IPS DF 6.9 (cell line): ENCODE data around the gene ANKRD66.
A peak's percentile ranks its signal among the peaks of the same experiment; 100 is the strongest.
"Not testable (repeated sequence)": the region's sequence is repeated elsewhere in the genome, so short reads cannot be mapped to it uniquely, and the experiment has no call there.

Source experiments
- DNase-seq: peaks from one replicate; pipeline ENCODE4 v3.0.0-alpha.2; 2013; ENCODE audit warnings: low read depth, low spot score
- H3K27ac ChIP-seq: one replicate; pipeline ENCODE4 v1.5.1; 2013; ENCODE audit warnings: low read length, control low read depth
- H3K27me3 ChIP-seq: 2 replicates; pipeline ENCODE4 v1.6.1; 2013; ENCODE audit warnings: mild to moderate bottlenecking, low read length; ENCODE audit not compliant: control insufficient read depth, insufficient read depth
- H3K36me3 ChIP-seq: 2 replicates; pipeline ENCODE4 v1.6.1; 2013; ENCODE audit warnings: low read length; ENCODE audit not compliant: control insufficient read depth, insufficient read depth
- H3K4me1 ChIP-seq: 2 replicates; pipeline ENCODE4 v1.6.1; 2013; ENCODE audit warnings: low read length; ENCODE audit not compliant: control insufficient read depth, insufficient read depth
- H3K4me3 ChIP-seq: 2 replicates; pipeline ENCODE4 v1.5.1; 2013; ENCODE audit warnings: mild to moderate bottlenecking, low read length
- H3K9me3 ChIP-seq: 2 replicates; pipeline ENCODE4 v1.6.1; 2013; ENCODE audit warnings: low read length, inconsistent platforms; ENCODE audit not compliant: control insufficient read depth, insufficient read depth
- WGBS: extraction: QIAGEN DNeasy Blood & Tissue Kit; methylation state at CpG from one replicate; pipeline ENCODE4 v1.1.7; 2013; ENCODE audit warnings: mixed read lengths, missing lambda C conversion rate; ENCODE audit not compliant: insufficient read length, insufficient coverage; 5-methylcytosine and 5-hydroxymethylcytosine counted together

Gene ANKRD66

DNA sequence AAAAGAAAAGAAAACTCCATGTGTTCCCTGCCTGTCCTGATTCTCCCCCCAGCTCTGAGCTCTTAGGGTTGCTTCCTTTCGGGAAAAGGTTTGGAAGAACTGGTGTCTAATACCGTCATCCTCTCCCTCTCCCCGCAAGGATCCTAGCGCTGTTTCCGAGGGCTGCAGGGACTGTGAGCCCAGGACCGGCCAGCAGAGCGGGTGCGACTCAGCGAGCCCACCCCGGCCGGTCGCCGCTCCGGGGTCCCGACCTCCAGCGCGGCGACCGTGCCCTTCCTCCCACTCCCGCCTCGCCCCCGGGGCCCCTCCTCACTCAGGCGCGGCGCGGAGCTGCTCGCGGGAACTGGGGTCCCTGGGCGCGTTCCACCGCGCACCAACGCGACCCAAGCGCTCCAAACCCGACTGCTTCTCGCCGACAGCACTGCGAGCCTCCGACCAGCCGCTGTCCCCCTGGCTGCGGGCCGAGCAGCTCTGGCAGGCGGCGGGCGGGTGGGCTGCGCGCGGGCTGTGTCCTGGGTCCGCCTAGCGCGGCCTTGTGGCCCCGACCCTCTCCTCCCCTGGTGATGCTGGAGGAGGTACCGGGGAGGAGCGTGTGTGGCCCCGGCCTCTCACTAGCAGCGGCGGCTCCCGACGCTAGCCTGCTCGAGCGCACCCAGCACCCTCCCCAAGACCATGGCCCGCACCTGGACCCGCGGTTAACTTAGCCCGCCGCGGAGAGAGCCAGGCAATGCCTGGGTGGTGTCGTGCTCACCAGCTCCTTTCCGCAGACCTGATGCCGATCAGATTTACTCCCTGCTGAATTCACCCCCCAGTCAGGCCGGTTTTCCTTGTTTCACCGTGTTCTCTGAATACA, 11.6 kb upstream of the ANKRD66 start, which contains the start of gene PLA2G7:
TSS of gene PLA2G7 (minus strand) at position 509 of the 853 bp plus-strand sequence. CDS start 12,484 bp downstream, outside the sequence.
- peak within 1 kb of the TSS; percentile 54 for H3K4me3 ChIP-seq
- WGBS = no CpG with 5 or more reads among the region's 73 CpGs
- no peak within 1 kb of the TSS for H3K27ac ChIP-seq
- H3K4me1 ChIP-seq = peaks cover 2% of the 10 kb centered on the region
- H3K9me3 ChIP-seq = no peaks in the 10 kb centered on the region
- no peak for DNase-seq
- H3K36me3 ChIP-seq = no peaks in the 10 kb centered on the region
- peaks cover 8% of the 10 kb centered on the region; the same call in 1 of the 2 replicates for H3K27me3 ChIP-seq

DNA sequence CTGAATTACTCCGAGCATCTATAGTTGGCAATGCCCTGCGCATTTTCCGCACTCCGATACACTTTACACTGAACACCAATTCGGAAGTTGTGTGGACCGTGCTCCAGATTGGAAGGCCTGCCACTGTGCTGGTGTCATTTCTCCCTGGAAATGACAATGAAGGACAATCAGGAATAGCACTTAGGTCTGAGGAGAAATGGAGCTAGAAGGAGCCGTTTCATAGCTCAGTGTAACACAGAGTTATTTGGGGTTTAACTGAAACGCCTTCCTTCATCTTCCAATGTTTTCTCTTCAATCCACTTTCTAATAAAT, 11.1 kb upstream of the ANKRD66 start:
- no peak for DNase-seq
- Histone ChIP-seq H3K4me1 (peaks cover 2% of the 10 kb centered on the region), H3K27me3 (peaks cover 8% of the 10 kb centered on the region; the same call in 1 of the 2 replicates), H3K4me3 (peak overlapping the region; percentile 54; the same call in 1 of the 2 replicates), H3K9me3 (no peaks in the 10 kb centered on the region), H3K27ac (no peak overlapping the region), H3K36me3 (no peaks in the 10 kb centered on the region)
- no CpG with 5 or more reads among the region's 8 CpGs for WGBS

DNA sequence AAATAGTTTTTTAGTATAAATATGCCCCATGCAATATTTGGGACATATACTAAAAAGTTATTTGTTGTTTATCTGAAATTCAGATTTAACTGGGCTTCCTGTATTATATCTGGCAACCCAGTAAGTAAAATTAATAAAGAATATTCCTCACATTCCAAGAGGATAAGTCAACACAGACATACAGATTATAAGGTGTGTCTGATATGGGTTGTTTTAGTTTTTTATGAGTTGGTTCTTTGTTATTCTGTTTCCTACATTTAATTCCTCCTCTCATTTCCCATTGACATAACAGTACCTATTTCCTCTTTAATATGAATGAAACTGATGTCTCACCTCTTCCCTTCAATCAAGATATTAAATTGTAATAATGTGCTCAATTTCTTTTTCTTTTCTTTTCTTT, 9.8 kb upstream of the ANKRD66 start:
- peaks cover 2% of the 10 kb centered on the region for H3K4me1 ChIP-seq
- H3K36me3 ChIP-seq = no peaks in the 10 kb centered on the region
- H3K27ac ChIP-seq = no peak overlapping the region
- H3K27me3 ChIP-seq = peaks cover 8% of the 10 kb centered on the region; the same call in 1 of the 2 replicates
- H3K9me3 ChIP-seq = no peaks in the 10 kb centered on the region
- no peak for DNase-seq
- no peak overlapping the region for H3K4me3 ChIP-seq

DNA sequence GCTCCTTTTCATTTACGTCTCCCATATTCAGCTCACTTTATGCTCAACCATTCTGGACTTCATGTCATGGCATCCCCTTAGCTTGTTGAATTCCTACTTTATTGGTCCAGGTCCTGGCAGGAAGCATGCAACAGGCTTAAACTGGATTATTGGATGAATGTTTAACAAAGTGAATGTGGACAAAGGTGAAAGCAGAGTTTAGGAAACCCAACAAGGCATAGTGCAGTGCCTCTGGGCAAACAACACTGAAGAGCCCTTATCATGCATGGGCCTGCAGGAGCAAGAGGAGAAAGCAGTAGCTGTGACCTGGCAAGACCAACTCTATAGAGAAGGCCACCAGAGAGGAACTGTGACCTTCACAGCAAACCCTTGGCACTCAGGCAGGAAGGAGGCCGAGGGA, 5.3 kb upstream of the ANKRD66 start:
- Histone ChIP-seq H3K4me1 (no peaks in the 10 kb centered on the region; the same call in 1 of the 2 replicates), H3K9me3 (no peaks in the 10 kb centered on the region), H3K4me3 (no peak overlapping the region), H3K27ac (no peak overlapping the region), H3K27me3 (peaks cover 2% of the 10 kb centered on the region; the same call in 1 of the 2 replicates), H3K36me3 (no peaks in the 10 kb centered on the region)
- DNase-seq = no peak
- no CpG with 5 or more reads among the region's 2 CpGs for WGBS

DNA sequence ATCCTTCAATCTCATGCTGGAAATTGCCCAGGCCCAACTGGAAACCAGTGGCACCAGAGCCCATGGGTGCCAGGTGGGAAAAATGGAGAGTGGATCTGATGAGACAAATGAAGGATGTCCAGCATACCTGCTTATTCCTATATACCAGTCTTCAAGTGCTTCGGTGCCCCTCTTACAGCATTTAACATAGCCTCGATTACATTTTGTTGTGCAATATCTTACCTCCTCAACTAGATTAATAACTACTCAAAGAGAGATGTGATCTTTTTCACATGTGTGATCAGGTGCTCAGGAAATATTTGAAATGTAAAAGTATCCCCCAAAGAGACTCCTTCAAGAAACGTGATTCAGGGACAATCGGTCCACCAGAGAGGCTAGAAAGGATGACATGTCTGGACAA, 4.8 kb upstream of the ANKRD66 start:
- Histone ChIP-seq H3K27ac (no peak overlapping the region), H3K36me3 (no peaks in the 10 kb centered on the region), H3K4me3 (no peak overlapping the region), H3K27me3 (no peaks in the 10 kb centered on the region), H3K4me1 (peaks cover 1% of the 10 kb centered on the region; the same call in 1 of the 2 replicates), H3K9me3 (no peaks in the 10 kb centered on the region)
- no peak for DNase-seq
- WGBS = no CpG with 5 or more reads among the region's 4 CpGs

DNA sequence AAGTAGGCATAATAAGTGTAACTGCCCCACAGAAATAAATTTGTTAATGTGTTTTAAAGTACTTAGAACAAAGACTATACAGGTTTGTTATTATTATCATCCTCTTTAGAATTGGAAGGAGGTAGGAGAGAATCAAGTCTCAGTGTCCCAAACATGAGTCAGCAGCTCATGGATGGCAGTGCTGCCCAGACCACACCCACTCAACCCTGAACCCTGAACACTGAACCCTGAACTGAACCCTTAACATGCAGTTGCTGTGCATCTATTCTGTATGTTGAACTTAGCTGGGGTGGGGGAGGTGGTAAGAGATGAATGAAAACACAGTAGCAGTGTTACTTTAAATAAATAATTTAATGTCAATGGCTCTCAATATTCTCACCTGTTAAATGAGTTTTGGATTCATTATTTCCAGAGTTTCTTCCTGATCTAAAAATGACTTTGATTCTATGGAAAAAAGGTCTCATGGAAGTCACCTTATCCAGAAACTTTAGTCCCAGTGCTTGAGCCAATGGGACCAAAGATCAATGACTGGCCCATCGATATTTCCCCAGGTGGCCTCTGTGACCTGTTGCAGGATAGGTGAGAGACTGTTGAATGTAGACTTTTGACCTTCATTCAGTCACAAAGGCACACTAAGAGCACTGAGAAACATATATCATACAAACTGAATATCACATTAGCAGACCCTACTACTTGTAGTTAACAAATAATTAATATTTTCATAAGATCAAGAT, 3.1 kb upstream of the ANKRD66 start:
- Histone ChIP-seq H3K4me1 (peaks cover 1% of the 10 kb centered on the region; the same call in 1 of the 2 replicates), H3K4me3 (no peak overlapping the region), H3K9me3 (no peaks in the 10 kb centered on the region), H3K27ac (no peak overlapping the region), H3K27me3 (no peaks in the 10 kb centered on the region), H3K36me3 (no peaks in the 10 kb centered on the region)
- no CpG with 5 or more reads among the region's 1 CpG for WGBS
- DNase-seq = no peak

DNA sequence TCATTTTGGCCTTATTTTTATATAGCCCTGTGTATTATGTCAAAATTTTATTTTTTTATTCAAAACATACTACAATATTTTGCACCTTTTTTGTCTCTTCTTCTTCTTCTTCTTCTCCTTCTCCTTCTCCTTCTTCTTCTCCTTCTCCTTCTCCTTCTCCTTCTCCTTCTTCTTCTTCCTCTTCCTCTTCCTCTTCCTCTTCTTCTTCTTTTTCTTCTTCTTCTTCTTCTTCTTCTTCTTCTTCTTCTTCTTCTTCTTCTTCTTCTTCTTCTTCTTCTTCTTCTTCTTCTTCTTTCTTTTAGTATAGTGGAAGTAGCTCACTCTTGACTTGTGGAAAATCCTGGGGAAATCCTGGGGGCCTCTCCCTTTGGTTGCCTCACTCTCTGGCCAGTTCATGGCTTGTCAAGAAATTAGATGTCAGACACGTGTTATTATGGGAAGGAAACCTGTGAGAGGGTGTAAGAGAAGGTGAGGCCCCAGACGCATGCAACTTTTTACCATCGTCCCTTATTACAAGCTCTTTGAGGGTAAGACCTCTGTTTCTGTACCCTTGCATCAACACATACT, 2.5 kb upstream of the ANKRD66 start:
- H3K9me3 ChIP-seq, H3K4me1 ChIP-seq, H3K4me3 ChIP-seq, H3K27me3 ChIP-seq, DNase-seq, H3K36me3 ChIP-seq, H3K27ac ChIP-seq: not testable (repeated sequence)
- WGBS = no CpG with 5 or more reads among the region's 3 CpGs

DNA sequence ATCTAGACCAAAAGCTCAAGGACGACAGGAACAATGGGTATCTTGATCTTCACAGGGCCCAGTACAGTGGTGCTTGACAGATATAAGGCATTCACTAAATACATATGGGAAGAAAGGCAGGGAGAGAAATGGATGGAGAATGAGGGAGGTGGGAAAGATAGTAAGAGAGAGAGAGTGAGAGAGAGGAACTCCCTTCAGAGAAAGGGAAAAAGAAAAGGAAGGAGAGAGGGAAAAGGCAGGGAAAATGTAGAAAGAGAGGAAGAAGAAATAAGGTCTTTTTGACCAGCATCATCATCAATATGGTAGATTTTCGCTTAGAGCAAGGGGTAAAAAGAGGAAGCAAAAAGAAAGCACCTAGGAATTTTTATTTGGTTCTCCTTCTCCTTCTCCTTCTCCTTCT, 760 bp upstream of the ANKRD66 start:
- WGBS = no CpG with 5 or more reads among the region's 2 CpGs
- Histone ChIP-seq H3K4me1 (peaks cover 1% of the 10 kb centered on the region; the same call in 1 of the 2 replicates), H3K4me3 (no peak overlapping the region), H3K27ac (no peak overlapping the region), H3K36me3 (no peaks in the 10 kb centered on the region), H3K27me3 (no peaks in the 10 kb centered on the region), H3K9me3 (no peaks in the 10 kb centered on the region)
- no peak for DNase-seq

DNA sequence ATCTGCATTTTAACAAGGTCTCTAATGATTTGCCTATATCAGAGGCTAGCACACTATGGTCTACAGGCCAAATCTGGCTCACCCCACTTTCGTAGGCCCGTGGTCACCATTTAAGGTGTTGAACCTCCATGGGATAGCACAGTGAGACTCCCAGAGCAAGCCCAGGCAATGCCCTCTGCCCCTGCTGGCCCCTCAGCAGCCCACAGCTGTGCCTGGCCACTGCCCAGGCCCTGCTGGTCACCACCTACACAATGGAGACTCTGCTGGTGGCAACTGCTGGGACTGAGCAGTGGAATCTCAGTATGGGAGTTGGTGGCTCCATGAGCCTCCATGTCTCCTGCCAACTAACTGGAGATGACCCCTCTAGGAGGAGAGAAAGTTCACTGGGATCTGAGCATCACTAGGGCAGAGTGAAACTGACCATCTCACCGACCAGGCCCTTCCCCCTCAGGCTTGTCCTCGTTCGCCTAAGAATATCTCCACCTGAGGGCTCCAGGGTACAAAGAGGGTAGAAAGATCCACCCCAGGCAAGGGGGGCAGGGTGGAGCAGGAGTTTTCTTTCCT, 2.3 kb downstream of the ANKRD66 start:
- H3K4me3 ChIP-seq = no peak overlapping the region
- H3K36me3 ChIP-seq = no peaks in the 10 kb centered on the region
- WGBS = no CpG with 5 or more reads among the region's 5 CpGs
- no peaks in the 10 kb centered on the region for H3K9me3 ChIP-seq
- H3K4me1 ChIP-seq = peaks cover 1% of the 10 kb centered on the region; the same call in 1 of the 2 replicates
- no peak overlapping the region for H3K27ac ChIP-seq
- DNase-seq = no peak
- H3K27me3 ChIP-seq = no peaks in the 10 kb centered on the region

DNA sequence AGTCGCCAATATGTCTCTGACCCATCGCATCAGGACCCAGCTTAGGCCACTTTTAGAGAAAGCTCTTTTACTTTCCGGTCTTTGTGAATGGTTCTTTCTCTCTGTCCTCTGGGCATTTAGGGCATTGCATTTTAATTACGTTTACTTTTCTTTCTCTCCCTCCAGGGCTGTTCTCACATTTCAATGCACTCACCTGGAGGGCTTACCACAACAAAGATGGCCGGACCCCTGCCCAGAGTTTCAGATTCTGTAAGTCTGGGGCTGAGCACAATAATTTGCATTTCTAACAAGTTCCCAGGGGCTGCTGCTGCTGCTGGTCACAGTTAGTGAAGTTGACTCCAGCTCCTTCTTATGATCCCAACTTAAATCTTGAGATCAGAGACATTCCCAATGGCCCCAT, 3.0 kb downstream of the ANKRD66 start:
- WGBS = no CpG with 5 or more reads among the region's 5 CpGs
- H3K4me3 ChIP-seq = no peak overlapping the region
- H3K36me3 ChIP-seq = no peaks in the 10 kb centered on the region
- no peak overlapping the region for H3K27ac ChIP-seq
- no peaks in the 10 kb centered on the region for H3K9me3 ChIP-seq
- H3K27me3 ChIP-seq = no peaks in the 10 kb centered on the region
- H3K4me1 ChIP-seq = peaks cover 1% of the 10 kb centered on the region; the same call in 1 of the 2 replicates
- DNase-seq = peak; percentile 52
